Epithelial cell of proximal tubule (primary cell): Measurements from ENCODE around the gene SPATA6L. TPM values are rescaled to one million over a fixed set of nuclear protein-coding genes. Genes with fewer than 3 reads are reported as not detected.

Experiments
- DNase-seq: peaks from one replicate; pipeline ENCODE4 v3.0.0-alpha.2; 2011; ENCODE audit warnings: low read depth
- H3K4me3 ChIP-seq: 2 replicates; pipeline ENCODE4 v1.5.1; 2011; ENCODE audit warnings: low read depth, mild to moderate bottlenecking, low read length
- CTCF ChIP-seq: conservative IDR thresholded peaks from 2 replicates; pipeline ENCODE4 v1.5.1; 2012; ENCODE audit warnings: low read depth, mild to moderate bottlenecking, low read length
- total RNA-seq: library from RNA; depleted of rRNA; stranded (reverse); fragments of >200 nt; gene quantifications from 2 replicates; pipeline ENCODE4 v1.2.3, GENCODE V29; 2015

SPATA6L gene
- total RNA-seq, 1 donor from 2014 or later, result 0.92 TPM

- TF ChIP-seq CTCF, result peak; percentile 65
- H3K4me3 ChIP-seq, result no peak overlapping the region
- DNase-seq, result no peak
These were observed 26.3 kb downstream of the SPATA6L start for GRCh38 chr9:4640027-4640426.

- no peak overlapping the region for H3K4me3 ChIP-seq
- no peak for DNase-seq
- no peak for TF ChIP-seq CTCF
These were observed 26.9 kb downstream of the SPATA6L start for GRCh38 chr9:4639420-4639819.

- DNase-seq, result no peak
- no peak for TF ChIP-seq CTCF
- H3K4me3 ChIP-seq, result no peak overlapping the region
These were observed 27.3 kb downstream of the SPATA6L start for GRCh38 chr9:4638968-4639367.

GRCh38 chr9:4630836-4631235 is 35.4 kb downstream of the SPATA6L start:
- H3K4me3 ChIP-seq, result no peak overlapping the region
- TF ChIP-seq CTCF, result no peak
- no peak for DNase-seq

- no peak for TF ChIP-seq CTCF
- no peak overlapping the region for H3K4me3 ChIP-seq
These were observed 44.3 kb downstream of the SPATA6L start for GRCh38 chr9:4622016-4622415.

GRCh38 chr9:4620881-4621555 is 45.3 kb downstream of the SPATA6L start:
- no peak overlapping the region for H3K4me3 ChIP-seq
- TF ChIP-seq CTCF, result no peak
- DNase-seq, result no peak

More at GRCh38 chr9:4622016-4622415, 44.3 kb downstream of the SPATA6L start:
- DNase-seq, result no peak
